ENCODE data around the gene SRSF2.

GRCh38 chr17:76775021-76775600, 38.0 kb upstream of the SRSF2 start:
- TF ChIP-seq CTCF (IDR thresholded peaks at IDR 0.05) (no peak), ZFX (IDR thresholded peaks at IDR 0.05; ENCODE audit: borderline replicate concordance) (no peak)

Data from 22Rv1 (cell line).